NCI-H524 treated with DMSO at 0.1 percent for 48 hours (cell line): ENCODE data around the gene RPS16.

Source experiments
- DNase-seq: peaks from one replicate; lab custom pipeline; 2025; lab: John Stamatoyannopoulos, UW

RPS16 gene

DNA sequence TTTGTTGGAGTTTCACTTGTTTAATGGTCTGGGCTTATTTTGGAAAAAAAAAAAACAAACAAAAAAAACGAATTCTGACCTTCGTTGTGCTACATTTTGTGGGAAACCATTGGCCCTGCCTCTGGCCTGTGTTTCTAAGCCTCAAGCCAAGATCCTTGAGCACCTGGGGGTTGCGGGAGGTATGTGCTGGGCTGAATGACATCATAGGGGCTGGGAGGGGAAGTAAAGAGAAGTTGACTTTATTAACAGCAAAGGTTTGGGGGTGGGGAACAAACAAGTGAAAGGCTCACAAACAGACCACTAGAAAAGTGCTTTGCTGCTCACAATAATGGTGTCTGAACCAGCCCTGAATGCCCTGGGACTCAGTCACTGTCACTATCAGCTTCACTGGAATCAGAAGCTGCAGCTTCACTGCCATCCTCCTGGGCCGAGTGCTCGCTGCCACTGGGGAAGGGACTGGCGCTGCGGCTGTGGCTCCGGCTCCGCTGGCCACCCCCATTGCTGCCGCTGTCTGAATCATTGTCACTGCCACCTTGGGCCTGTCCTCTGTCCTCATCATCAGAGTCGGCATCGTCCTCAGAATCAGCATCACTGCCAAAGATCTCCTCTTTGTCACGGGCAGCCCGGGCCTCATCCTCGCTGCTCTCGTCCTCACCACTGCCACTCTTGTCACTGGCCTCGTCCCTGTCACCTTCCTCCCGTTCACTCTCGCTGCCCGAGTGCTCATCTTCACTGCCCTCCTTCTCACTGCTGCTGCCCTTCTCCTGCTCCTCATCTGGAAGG lies 49.9 kb downstream of the RPS16 start:
- no peak for DNase-seq

DNA sequence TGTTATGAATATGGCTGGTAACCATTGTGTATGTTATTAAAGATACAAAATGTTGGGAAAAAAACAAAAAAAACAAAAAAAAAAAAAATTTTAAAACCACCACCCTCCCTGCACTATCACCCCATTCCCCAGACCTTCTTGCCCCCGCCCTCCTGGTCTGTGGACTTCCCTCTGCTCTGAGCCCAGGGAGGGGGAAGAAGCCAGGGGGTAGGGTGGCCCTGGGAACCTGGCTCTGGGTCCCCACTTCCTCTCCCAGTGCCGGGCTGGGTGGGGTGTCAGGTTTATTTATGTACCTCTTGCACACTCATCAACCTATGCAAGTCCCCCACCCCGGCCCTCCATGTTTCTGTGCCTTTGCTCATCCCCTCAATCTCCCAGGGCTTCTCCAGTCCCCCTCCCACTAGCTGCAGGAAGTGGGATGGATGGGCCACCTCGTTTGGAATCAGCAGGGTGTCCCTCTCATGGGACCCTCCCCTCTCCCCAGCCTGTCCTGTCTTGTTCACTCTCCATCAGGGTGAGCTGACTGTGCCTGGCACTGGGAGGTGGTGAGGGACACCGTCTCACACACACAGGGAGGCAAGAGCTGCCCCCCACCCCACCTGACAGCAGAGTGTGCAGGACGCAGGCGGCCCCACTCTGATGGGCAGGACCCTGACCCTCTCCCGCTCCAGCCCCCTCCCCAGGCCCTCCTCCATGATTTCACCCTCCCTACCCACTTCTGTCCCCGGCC lies 50.7 kb downstream of the RPS16 start:
- no peak for DNase-seq
